Measurements from ENCODE around the gene BORA. TPM values are rescaled to one million over a fixed set of nuclear protein-coding genes. Genes with fewer than 3 reads are reported as not detected.

The BORA gene
- total RNA-seq, 1 experiment from 2014 or later = 9.5 TPM

DNA sequence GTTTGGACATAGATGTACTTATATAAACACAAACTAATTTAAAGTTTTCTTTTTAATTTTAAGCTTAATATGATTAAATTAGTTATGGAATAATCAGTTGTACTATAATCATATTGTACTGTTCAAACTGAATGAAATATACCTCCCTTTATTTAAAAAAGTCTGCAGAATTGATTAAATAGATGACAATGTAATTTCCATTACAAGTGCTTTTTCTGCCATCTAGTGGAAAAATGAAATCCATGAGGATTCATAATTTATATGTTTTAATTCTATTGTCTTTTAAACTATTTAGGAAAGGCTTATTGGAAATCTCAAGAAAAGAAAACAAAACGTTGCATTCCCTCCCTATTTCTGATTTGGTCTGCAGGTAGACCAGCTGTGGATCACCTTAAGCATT, 31.1 kb upstream of the BORA start:
- H3F3A ChIP-seq (ENCODE audit: low read length, unreplicated experiment) = no peaks in the 10 kb centered on the region
- intact Hi-C loops (cut with micrococcal nuclease) = loop anchor here (1.0 to 10.0 kb wide), 3 partner anchors 53 to 439 kb away; no protein-coding TSS in a partner anchor
- H3K4me3 ChIP-seq (ENCODE audit: low read length) = no peak overlapping the region
- H3K9me3 ChIP-seq (ENCODE audit: low read length) = no peaks in the 10 kb centered on the region
- CTCF ChIA-PET = no interaction called here
- H3K36me3 ChIP-seq (ENCODE audit: low read depth, low read length) = no peaks in the 10 kb centered on the region
- H3K4me1 ChIP-seq (ENCODE audit: insufficient read depth, low read length) = no peaks in the 10 kb centered on the region
- no peaks in the 10 kb centered on the region for H3K9me2 ChIP-seq (replicated peaks; ENCODE audit: low read length)
- no peak overlapping the region for H3K27ac ChIP-seq (ENCODE audit: low read length)
- no peaks in the 10 kb centered on the region for H3K79me2 ChIP-seq (ENCODE audit: low read length)
- no peak overlapping the region for H3K9ac ChIP-seq (ENCODE audit: low read length)
- no peak overlapping the region for H2AFZ ChIP-seq (ENCODE audit: low read length)
- no TSS peak for BruUV-seq (replicated peaks)
- H4K20me1 ChIP-seq (ENCODE audit: low read length) = no peaks in the 10 kb centered on the region
- H3K27me3 ChIP-seq (ENCODE audit: low read length) = no peaks in the 10 kb centered on the region
- no peak overlapping the region for H3K4me2 ChIP-seq (ENCODE audit: low read length)
- peak; percentile 46 for DNase-seq
- POLR2A ChIA-PET (ENCODE audit: unreplicated experiment) = no interaction called here
- no peak for ATAC-seq
- TF ChIP-seq EZH2 (IDR thresholded peaks at IDR 0.05; ENCODE audit: low read length, unreplicated experiment) = no peak
- TF ChIP-seq, protein P1, sequence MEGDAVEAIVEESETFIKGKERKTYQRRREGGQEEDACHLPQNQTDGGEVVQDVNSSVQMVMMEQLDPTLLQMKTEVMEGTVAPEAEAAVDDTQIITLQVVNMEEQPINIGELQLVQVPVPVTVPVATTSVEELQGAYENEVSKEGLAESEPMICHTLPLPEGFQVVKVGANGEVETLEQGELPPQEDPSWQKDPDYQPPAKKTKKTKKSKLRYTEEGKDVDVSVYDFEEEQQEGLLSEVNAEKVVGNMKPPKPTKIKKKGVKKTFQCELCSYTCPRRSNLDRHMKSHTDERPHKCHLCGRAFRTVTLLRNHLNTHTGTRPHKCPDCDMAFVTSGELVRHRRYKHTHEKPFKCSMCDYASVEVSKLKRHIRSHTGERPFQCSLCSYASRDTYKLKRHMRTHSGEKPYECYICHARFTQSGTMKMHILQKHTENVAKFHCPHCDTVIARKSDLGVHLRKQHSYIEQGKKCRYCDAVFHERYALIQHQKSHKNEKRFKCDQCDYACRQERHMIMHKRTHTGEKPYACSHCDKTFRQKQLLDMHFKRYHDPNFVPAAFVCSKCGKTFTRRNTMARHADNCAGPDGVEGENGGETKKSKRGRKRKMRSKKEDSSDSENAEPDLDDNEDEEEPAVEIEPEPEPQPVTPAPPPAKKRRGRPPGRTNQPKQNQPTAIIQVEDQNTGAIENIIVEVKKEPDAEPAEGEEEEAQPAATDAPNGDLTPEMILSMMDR (conservative IDR thresholded peaks at IDR 0.05; ENCODE audit: low read depth, low read length) = peak; percentile 59
- TF ChIP-seq EZH2phosphoT487 (IDR thresholded peaks at IDR 0.05; ENCODE audit: borderline replicate concordance, low read length) = no peak

DNA sequence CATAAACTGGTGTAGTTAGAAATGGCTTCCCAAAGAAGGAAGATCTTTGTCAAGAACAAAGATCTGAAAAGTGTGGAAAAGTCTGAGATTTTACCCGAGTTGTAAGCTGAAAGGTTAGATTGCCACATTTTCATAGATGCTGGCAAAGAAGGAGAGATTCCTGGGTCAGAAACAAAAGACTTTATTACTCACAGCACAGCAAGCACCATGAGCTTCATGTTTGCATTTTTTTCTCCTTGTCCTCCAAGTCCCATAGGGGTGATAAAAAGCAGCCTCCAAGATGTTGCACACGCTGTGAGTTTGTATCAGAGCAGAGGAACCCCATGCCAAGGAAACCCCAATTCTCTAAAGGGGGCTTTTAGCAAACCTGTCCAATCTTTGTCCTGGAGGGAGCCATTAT, 29.6 kb upstream of the BORA start:
- no peak for ATAC-seq
- POLR2A ChIA-PET (ENCODE audit: unreplicated experiment) = no interaction called here

DNA sequence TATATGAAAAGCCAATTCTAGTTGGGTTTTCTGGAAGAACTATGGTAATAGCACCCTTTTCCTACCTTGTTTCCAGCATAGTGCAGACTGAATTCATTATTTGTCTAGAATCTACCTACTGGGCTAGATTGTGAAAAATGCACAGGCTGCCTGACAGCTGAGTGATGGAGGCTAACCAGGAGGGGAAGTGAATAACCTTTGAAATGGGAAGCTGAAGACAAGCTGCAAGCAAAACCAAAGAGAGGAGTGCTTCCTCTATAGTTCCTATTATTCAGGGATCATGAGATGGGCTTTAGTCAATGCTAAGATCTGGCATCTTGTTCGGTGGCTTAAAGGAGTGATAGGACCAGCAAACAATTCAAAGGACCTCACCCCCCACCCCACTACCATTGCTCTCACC, 27.2 kb upstream of the BORA start:
- no peaks in the 10 kb centered on the region for H3K9me3 ChIP-seq (ENCODE audit: low read length)
- no TSS peak for BruUV-seq (replicated peaks)
- H3K27ac ChIP-seq (ENCODE audit: low read length) = no peak overlapping the region
- CTCF ChIA-PET = no interaction called here
- POLR2A ChIA-PET (ENCODE audit: unreplicated experiment) = no interaction called here
- no peak for ATAC-seq
- no peaks in the 10 kb centered on the region for H3K36me3 ChIP-seq (ENCODE audit: low read depth, low read length)
- H2AFZ ChIP-seq (ENCODE audit: low read length) = no peak overlapping the region
- no peaks in the 10 kb centered on the region for H3K4me1 ChIP-seq (ENCODE audit: insufficient read depth, low read length)
- H3K9ac ChIP-seq (ENCODE audit: low read length) = no peak overlapping the region
- no peak for DNase-seq
- H3F3A ChIP-seq (ENCODE audit: low read length, unreplicated experiment) = no peaks in the 10 kb centered on the region
- no peaks in the 10 kb centered on the region for H3K79me2 ChIP-seq (ENCODE audit: low read length)
- TF ChIP-seq EZH2 (IDR thresholded peaks at IDR 0.05; ENCODE audit: low read length, unreplicated experiment) = no peak
- TF ChIP-seq EZH2phosphoT487 (IDR thresholded peaks at IDR 0.05; ENCODE audit: borderline replicate concordance, low read length) = no peak
- TF ChIP-seq, protein P1 (conservative IDR thresholded peaks at IDR 0.05; ENCODE audit: low read depth, low read length) = no peak
- no peaks in the 10 kb centered on the region for H4K20me1 ChIP-seq (ENCODE audit: low read length)
- intact Hi-C loops (cut with micrococcal nuclease) = no loop called here
- H3K4me3 ChIP-seq (ENCODE audit: low read length) = no peak overlapping the region
- no peaks in the 10 kb centered on the region for H3K9me2 ChIP-seq (replicated peaks; ENCODE audit: low read length)
- no peaks in the 10 kb centered on the region for H3K27me3 ChIP-seq (ENCODE audit: low read length)
- no peak overlapping the region for H3K4me2 ChIP-seq (ENCODE audit: low read length)

More for the DNA sequence above, 29.6 kb upstream of the BORA start:
- Histone ChIP-seq H2AFZ (ENCODE audit: low read length) (no peak overlapping the region), H3F3A (ENCODE audit: low read length, unreplicated experiment) (no peaks in the 10 kb centered on the region), H3K9ac (ENCODE audit: low read length) (no peak overlapping the region), H3K36me3 (ENCODE audit: low read depth, low read length) (no peaks in the 10 kb centered on the region), H3K79me2 (ENCODE audit: low read length) (no peaks in the 10 kb centered on the region), H3K27me3 (ENCODE audit: low read length) (no peaks in the 10 kb centered on the region), H3K9me2 (replicated peaks; ENCODE audit: low read length) (no peaks in the 10 kb centered on the region), H3K27ac (ENCODE audit: low read length) (no peak overlapping the region), H4K20me1 (ENCODE audit: low read length) (no peaks in the 10 kb centered on the region), H3K9me3 (ENCODE audit: low read length) (no peaks in the 10 kb centered on the region), H3K4me1 (ENCODE audit: insufficient read depth, low read length) (no peaks in the 10 kb centered on the region), H3K4me3 (ENCODE audit: low read length) (no peak overlapping the region), H3K4me2 (ENCODE audit: low read length) (no peak overlapping the region)
- intact Hi-C loops (cut with micrococcal nuclease) = loop anchor here (5.0 to 10.0 kb wide), 2 partner anchors 133 to 441 kb away; no protein-coding TSS in a partner anchor
- no peak for DNase-seq
- no TSS peak for BruUV-seq (replicated peaks)
- TF ChIP-seq EZH2phosphoT487 (IDR thresholded peaks at IDR 0.05; ENCODE audit: borderline replicate concordance, low read length) (no peak), EZH2 (IDR thresholded peaks at IDR 0.05; ENCODE audit: low read length, unreplicated experiment) (no peak)
- TF ChIP-seq, protein P1 (conservative IDR thresholded peaks at IDR 0.05; ENCODE audit: low read depth, low read length) = no peak
- CTCF ChIA-PET = no interaction called here

All from PC-3 (cell line).